Fibroblast of pulmonary artery (primary cell): Measurements from ENCODE around the gene CDCA7.
A peak's percentile ranks its signal among the peaks of the same experiment; 100 is the strongest.

Experiments
- DNase-seq: peaks from one replicate; pipeline ENCODE4 v3.0.0-alpha.2; 2010; ENCODE audit warnings: low read depth
- H3K4me3 ChIP-seq: replicated peaks from 2 replicates; pipeline ENCODE4 v1.5.1; 2011; ENCODE audit warnings: low read depth, mild to moderate bottlenecking, control low read depth, low read length, moderate library complexity
- TF ChIP-seq, protein P1 (sequence below): IDR thresholded peaks from 2 replicates; pipeline ENCODE4 v1.5.1; 2011; ENCODE audit warnings: mild to moderate bottlenecking, control low read depth, low read length, inconsistent platforms; ENCODE audit errors: missing control alignments

The CDCA7 gene

DNA sequence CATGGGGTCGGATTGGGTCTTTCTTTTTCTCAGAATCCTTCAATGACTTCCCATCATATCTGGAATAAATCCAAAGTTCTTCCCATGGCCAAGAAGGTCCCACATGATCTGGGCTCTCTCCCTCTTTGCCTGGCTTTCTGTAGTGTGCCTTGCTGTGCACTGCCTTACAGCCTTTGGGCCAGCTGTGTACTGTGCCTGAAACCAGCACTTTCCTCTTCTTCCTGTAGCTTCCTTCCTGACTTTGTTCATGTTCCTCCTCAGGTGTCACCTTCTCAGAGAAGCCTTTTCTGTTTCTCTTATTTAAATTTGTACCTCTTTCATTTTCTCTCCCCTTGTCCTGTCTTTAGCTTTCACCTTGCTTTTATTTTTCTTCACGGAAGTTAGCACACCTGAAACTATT, 4.3 kb upstream of the CDCA7 start:
- no peak overlapping the region for H3K4me3 ChIP-seq
- TF ChIP-seq, protein P1, sequence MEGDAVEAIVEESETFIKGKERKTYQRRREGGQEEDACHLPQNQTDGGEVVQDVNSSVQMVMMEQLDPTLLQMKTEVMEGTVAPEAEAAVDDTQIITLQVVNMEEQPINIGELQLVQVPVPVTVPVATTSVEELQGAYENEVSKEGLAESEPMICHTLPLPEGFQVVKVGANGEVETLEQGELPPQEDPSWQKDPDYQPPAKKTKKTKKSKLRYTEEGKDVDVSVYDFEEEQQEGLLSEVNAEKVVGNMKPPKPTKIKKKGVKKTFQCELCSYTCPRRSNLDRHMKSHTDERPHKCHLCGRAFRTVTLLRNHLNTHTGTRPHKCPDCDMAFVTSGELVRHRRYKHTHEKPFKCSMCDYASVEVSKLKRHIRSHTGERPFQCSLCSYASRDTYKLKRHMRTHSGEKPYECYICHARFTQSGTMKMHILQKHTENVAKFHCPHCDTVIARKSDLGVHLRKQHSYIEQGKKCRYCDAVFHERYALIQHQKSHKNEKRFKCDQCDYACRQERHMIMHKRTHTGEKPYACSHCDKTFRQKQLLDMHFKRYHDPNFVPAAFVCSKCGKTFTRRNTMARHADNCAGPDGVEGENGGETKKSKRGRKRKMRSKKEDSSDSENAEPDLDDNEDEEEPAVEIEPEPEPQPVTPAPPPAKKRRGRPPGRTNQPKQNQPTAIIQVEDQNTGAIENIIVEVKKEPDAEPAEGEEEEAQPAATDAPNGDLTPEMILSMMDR, result no peak
- DNase-seq, result no peak

DNA sequence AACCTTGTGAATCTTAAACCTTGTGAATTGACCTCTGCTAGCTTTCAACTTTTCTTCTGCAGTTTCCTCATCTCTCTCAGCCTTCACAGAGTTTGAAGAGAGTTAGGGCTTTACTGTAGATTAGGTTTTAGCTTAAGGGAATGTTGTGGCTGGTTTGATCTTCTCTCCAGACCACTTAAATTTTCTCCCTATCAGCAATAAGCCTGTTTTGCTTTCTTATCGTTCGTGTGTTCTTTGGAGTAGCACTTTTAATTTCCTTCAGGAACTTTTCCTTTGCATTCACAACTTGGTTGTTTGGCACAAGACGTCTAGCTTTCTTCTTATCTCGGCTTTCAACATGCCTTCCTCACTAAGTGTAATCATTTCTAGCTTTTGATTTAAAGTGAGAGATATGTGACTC, 2.8 kb upstream of the CDCA7 start:
- DNase-seq, result no peak
- H3K4me3 ChIP-seq, result no peak overlapping the region
- TF ChIP-seq, protein P1, result no peak

GRCh38 chr2:173353556-173353955, 1.1 kb upstream of the CDCA7 start:
- TF ChIP-seq, protein P1, result no peak
- no peak overlapping the region for H3K4me3 ChIP-seq
- DNase-seq, result no peak

- H3K4me3 ChIP-seq, result peak overlapping the region; percentile 76
- TF ChIP-seq, protein P1, result no peak
- no peak for DNase-seq
Measured at GRCh38 chr2:173354073-173354581, 545 bp upstream of the CDCA7 start.

- DNase-seq, result peak; percentile 70
- TF ChIP-seq, protein P1, result no peak
- H3K4me3 ChIP-seq, result peak overlapping the region; percentile 76
Measured at GRCh38 chr2:173355132-173355865, 627 bp downstream of the CDCA7 start.

DNA sequence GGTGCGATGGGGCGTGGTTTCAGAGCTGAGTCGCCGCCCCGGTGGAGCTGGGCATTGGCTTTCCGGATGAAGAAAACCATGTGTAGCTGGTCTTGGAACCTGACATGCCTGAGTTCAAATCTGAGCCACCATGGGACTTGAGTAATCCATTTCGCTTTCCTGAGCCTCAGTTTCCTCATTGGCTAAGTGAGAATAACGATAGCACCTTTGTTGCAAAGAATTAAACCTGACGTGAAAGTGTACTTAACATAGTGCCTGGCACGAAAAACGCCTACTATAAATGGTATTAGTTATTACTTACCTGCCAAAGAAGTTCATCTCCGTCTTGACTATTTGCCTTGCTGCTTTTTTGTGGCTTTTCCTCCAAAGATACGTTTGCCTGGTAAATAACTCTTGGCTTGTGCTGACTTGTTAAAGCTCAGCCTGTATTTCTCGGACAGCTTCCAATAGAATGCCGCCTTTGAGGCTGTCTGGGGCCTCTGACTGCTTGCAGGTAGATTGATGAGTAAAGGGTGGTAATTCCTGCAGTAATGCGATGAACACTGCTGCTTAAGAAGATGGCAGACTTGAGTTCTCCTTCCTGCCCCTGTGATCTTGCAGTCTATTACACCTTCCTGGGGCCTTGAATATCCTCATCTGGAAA, 1.3 kb downstream of the CDCA7 start:
- TF ChIP-seq, protein P1, result no peak
- peak; percentile 6 for DNase-seq
- H3K4me3 ChIP-seq, result peak overlapping the region; percentile 76
